Measurements from ENCODE around the gene MGAT4B. TPM values are rescaled to one million over a fixed set of nuclear protein-coding genes. Genes with fewer than 3 reads are reported as not detected.

The MGAT4B gene
- total and polyA plus RNA-seq, 4 donors, result 65.0 to 154 (median 82.4) TPM

GRCh38 chr5:179763215-179763945, 43.3 kb downstream of the MGAT4B start:
- Histone ChIP-seq H3K4me3 (no peak overlapping the region), H3K4me1 (ENCODE audit: control insufficient read depth in 5 of 5, insufficient read depth in 5 of 5, low read length in 5 of 5) (peaks cover 0 to 21% (median 7%) of the 10 kb centered on the region in 5 donors), H3K36me3 (ENCODE audit: control insufficient read depth in 4 of 4, insufficient read depth in 4 of 4, low read length in 4 of 4) (peaks cover 0 to 16% (median 9%) of the 10 kb centered on the region in 4 donors), H3K9ac (ENCODE audit: insufficient read depth in 1 of 2, low read length in 2 of 2) (no peak overlapping the region), H3K27me3 (ENCODE audit: control insufficient read depth in 3 of 3, insufficient read depth in 3 of 3, low read length in 2 of 3) (no peaks in the 10 kb centered on the region), H3K27ac (ENCODE audit: low read depth in 1 of 2, low read length in 1 of 2) (peak overlapping the region in 1 of 2 donors; percentile 74), H3K9me3 (ENCODE audit: control insufficient read depth in 4 of 4, insufficient read depth in 3 of 4, low read length in 3 of 4) (peaks cover 0 to 2% (median 0%) of the 10 kb centered on the region in 4 donors)
- WGBS, 2 donors, result 23 to 29% methylated on average over 10 of the region's 10 CpGs
- ATAC-seq (ENCODE audit: insufficient read depth, low FRiP score), result peak; percentile 67
- peak; percentile 70 to 82 (median 75) for DNase-seq
- TF ChIP-seq CTCF (IDR thresholded peaks at IDR 0.05; ENCODE audit: control extremely low read depth, extremely low read depth), result peak; percentile 86

GRCh38 chr5:179762781-179763176, 43.9 kb downstream of the MGAT4B start:
- ATAC-seq (ENCODE audit: insufficient read depth, low FRiP score) (no peak), DNase-seq (no peak)
- Histone ChIP-seq H3K36me3 (ENCODE audit: control insufficient read depth in 4 of 4, insufficient read depth in 4 of 4, low read length in 4 of 4) (peaks cover 0 to 16% (median 9%) of the 10 kb centered on the region in 4 donors), H3K27me3 (ENCODE audit: control insufficient read depth in 3 of 3, insufficient read depth in 3 of 3, low read length in 2 of 3) (no peaks in the 10 kb centered on the region), H3K9ac (ENCODE audit: insufficient read depth in 1 of 2, low read length in 2 of 2) (no peak overlapping the region), H3K4me3 (no peak overlapping the region), H3K27ac (ENCODE audit: low read depth in 1 of 2, low read length in 1 of 2) (no peak overlapping the region), H3K4me1 (ENCODE audit: control insufficient read depth in 5 of 5, insufficient read depth in 5 of 5, low read length in 5 of 5) (peaks cover 0 to 21% (median 9%) of the 10 kb centered on the region in 5 donors), H3K9me3 (ENCODE audit: control insufficient read depth in 4 of 4, insufficient read depth in 3 of 4, low read length in 3 of 4) (peaks cover 0 to 2% (median 0%) of the 10 kb centered on the region in 4 donors)
- 23 to 27% methylated on average over 3 of the region's 3 CpGs for WGBS, 2 donors
- TF ChIP-seq CTCF (IDR thresholded peaks at IDR 0.05; ENCODE audit: control extremely low read depth, extremely low read depth), result no peak

- peaks cover 0 to 21% (median 9%) of the 10 kb centered on the region in 5 donors for H3K4me1 ChIP-seq (ENCODE audit: control insufficient read depth in 5 of 5, insufficient read depth in 5 of 5, low read length in 5 of 5)
- DNase-seq, result no peak
Observed at GRCh38 chr5:179762079-179762780, 44.4 kb downstream of the MGAT4B start.

More at GRCh38 chr5:179762079-179762780, 44.4 kb downstream of the MGAT4B start:
- H3K27me3 ChIP-seq (ENCODE audit: control insufficient read depth in 3 of 3, insufficient read depth in 3 of 3, low read length in 2 of 3), result no peaks in the 10 kb centered on the region
- ATAC-seq (ENCODE audit: insufficient read depth, low FRiP score), result no peak
- H3K9me3 ChIP-seq (ENCODE audit: control insufficient read depth in 4 of 4, insufficient read depth in 3 of 4, low read length in 3 of 4), result peaks cover 0 to 2% (median 0%) of the 10 kb centered on the region in 4 donors
- no peak overlapping the region for H3K27ac ChIP-seq (ENCODE audit: low read depth in 1 of 2, low read length in 1 of 2)
- WGBS, 2 donors, result 44 to 45% methylated on average over 10 of the region's 10 CpGs
- no peak for TF ChIP-seq CTCF (IDR thresholded peaks at IDR 0.05; ENCODE audit: control extremely low read depth, extremely low read depth)
- H3K4me3 ChIP-seq, result no peak overlapping the region
- no peak overlapping the region for H3K9ac ChIP-seq (ENCODE audit: insufficient read depth in 1 of 2, low read length in 2 of 2)
- peaks cover 0 to 16% (median 7%) of the 10 kb centered on the region in 4 donors for H3K36me3 ChIP-seq (ENCODE audit: control insufficient read depth in 4 of 4, insufficient read depth in 4 of 4, low read length in 4 of 4)

Data from lung (tissue), 12 donors.